H1 (cell line): ENCODE data around the gene SMTN. TPM values are rescaled to one million over a fixed set of nuclear protein-coding genes. Genes with fewer than 3 reads are reported as not detected.

Source experiments
- CBX5 ChIP-seq: fragments of 300-800, 300-1000 bp; sonication (generic); IDR thresholded peaks from 2 replicates; pipeline ENCODE4 v1.7.1; 2016; ENCODE audit warnings: antibody characterized with exemption, low read length, low read depth
- CBX8 ChIP-seq: fragments of 300-800, 300-1000 bp; sonication (generic); IDR thresholded peaks from 2 replicates; pipeline ENCODE4 v1.7.1; 2016; ENCODE audit warnings: low read depth, low read length, borderline replicate concordance
- CHD2 ChIP-seq: IDR thresholded peaks from 2 replicates; pipeline ENCODE4 v1.6.1; 2012; ENCODE audit warnings: low read length, improper control_type of control experiment
- CHD7 ChIP-seq: fragments of 300-600 bp; sonication (generic); IDR thresholded peaks from 2 replicates; pipeline ENCODE4 v1.7.1; 2012; ENCODE audit warnings: low read length, moderate library complexity, mild to moderate bottlenecking, inconsistent platforms; ENCODE audit not compliant: insufficient replicate concordance
- JUN ChIP-seq: IDR thresholded peaks from 2 replicates; pipeline ENCODE4 v1.6.1; 2011; ENCODE audit warnings: low read depth, mild to moderate bottlenecking, improper control_type of control experiment, low read length
- USF2 ChIP-seq: IDR thresholded peaks from 2 replicates; pipeline ENCODE4 v1.6.1; 2011; ENCODE audit warnings: low read length, improper control_type of control experiment
- ZNF274 ChIP-seq: IDR thresholded peaks from 2 replicates; pipeline ENCODE4 v1.7.0; 2012; ENCODE audit warnings: low read length, borderline replicate concordance; ENCODE audit errors: extremely low read depth
- polyA plus RNA-seq, 7 experiments: library from polyadenylated mRNA; depleted of rRNA in 3 of 7; stranded (reverse) in 5 of 7; unstranded in 2 of 7; fragments of >200 nt in 5 of 7; fragments of 200-250 nt in 2 of 7; gene quantifications; 1 replicate in 5 of 7; 2 replicates in 1 of 7; 4 replicates in 1 of 7; pipeline versions ENCODE4 v1.2.1 to v1.2.3, GENCODE V29; 2011 to 2013; ENCODE audit warnings: missing spikeins in 2 of 7, mixed read lengths in 2 of 7
- total RNA-seq: library from RNA; stranded (reverse); fragmentation: NEBNext Ultra II Directional; extraction: Animal tissue kit (Norgen Biotek cat#: 25700); gene quantifications from 2 replicates; pipeline ENCODE4 v1.2.1, GENCODE V29; 2021

Gene SMTN
- total and polyA plus RNA-seq, 2 of the 8 experiments (the other 6 are each of a cell fraction or from before 2014, with no cell fraction given): 12.3 to 20.8 TPM

DNA sequence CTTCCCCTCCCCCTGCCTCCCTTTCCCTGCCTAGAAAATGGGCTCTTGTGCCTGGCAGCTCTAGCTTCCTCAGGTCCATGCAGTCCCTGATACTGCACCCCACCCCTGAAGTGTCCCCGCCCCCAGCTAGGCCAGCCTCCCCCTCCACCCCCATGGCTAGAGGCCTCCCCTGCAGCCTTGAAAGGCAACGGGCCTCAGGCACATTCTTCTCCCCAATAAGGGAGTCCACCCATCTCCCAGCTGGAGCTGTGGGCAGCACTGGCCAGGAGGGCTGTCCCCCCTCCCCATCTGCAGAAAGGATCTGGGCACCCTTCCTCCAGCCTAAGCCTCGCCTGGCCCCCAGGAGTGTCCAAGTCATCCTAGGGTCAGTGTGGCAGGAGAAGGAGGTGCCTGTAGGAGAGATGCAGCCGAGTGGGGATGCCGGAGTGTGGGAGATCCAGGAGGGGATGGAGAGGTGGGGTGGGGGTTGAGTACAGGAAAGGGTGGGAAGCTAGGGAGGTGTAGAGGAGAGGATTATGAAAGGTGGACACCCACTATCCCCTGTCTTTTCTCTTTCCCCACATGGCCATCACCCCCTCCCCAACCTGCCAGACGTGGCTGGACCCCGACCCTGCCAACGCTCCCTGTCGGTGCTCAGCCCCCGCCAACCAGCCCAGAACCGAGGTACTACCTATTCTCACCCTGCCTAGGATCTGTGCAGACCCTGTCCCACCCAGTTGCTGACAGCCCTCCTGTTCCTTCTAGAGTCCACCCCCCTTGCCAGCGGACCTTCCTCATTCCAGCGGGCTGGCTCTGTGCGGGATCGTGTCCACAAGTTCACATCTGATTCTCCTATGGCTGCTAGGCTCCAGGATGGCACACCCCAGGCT, 9.3 kb downstream of the SMTN start (continued):
- TF ChIP-seq CHD7 (no peak), ZNF274 (no peak), CHD2 (no peak), CBX5 (no peak), CBX8 (no peak), JUN (no peak), USF2 (no peak)
- TF ChIP-seq, all 59 proteins: peak for 0
